ENCODE data around the gene CLPX.

- TF ChIP-seq POLR2AphosphoS5 (IDR thresholded peaks at IDR 0.05) (no peak), CTCF (IDR thresholded peaks at IDR 0.05) (no peak), POLR2A (IDR thresholded peaks at IDR 0.05; ENCODE audit: low read depth) (no peak)
Observed at GRCh38 chr15:65154720-65155119, 30.4 kb downstream of the CLPX start.

Data from esophagus muscularis mucosa (tissue), 3 donors.